ENCODE data around the gene INTS6L.

INTS6L gene

GRCh38 chrX:135520553-135521404, at the start of gene INTS6L:
TSS of gene INTS6L (plus strand) at chrX:135520660. CDS start at chrX:135520993, 333 bp downstream.
- peak; percentile 96 for DNase-seq (ENCODE audit: low spot score)

GRCh38 chrX:135476378-135476777, 44.1 kb upstream of the INTS6L start:
- no peak for DNase-seq (ENCODE audit: low spot score)

- DNase-seq (ENCODE audit: low spot score): peak; percentile 73
Observed at GRCh38 chrX:135477576-135477975, 42.9 kb upstream of the INTS6L start.

DNA sequence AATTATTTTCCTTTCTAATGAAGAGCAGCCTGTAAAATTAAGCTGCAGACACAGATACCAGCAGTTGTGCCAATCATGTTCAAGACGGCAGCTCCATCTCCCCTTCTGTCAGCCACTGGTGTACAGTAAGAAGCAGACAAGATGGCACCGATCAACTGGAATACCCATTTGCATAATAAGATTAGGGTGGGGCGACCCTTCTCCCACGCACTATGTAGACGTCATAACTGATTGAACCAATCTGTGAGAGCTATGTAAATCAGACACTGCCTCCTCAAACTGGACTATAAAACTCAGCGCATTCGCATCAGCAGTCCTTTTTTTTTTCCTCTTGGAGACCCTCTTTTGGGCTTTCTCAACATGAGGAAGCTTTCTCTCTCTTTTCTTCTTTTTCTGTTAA, 40.4 kb upstream of the INTS6L start:
- no peak for DNase-seq (ENCODE audit: low spot score)

DNA sequence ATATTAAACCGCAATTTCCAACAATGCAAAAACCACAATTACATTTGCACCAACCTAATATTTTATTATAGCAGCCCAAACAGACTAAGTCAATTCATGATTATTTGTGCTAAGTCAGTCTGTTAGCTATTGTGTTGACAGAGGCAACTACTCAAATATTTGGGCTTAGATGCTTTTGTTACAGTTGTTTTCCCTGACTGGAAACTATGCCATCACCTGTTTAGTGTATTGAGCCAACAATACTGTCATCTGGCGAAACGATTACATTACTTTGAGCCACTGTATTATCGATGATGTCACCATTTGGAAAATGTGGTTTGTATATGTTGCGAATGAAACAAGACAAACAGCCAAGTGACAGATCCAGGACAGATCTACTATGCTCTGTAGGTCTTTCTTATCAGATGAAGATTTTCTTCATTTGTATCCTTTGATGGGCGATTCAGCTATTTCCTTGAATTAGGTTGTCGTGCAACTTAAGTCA, 38.7 kb upstream of the INTS6L start:
- no peak for DNase-seq (ENCODE audit: low spot score)

GRCh38 chrX:135484641-135485289, 35.7 kb upstream of the INTS6L start:
- peak; percentile 40 for DNase-seq (ENCODE audit: low spot score)

DNA sequence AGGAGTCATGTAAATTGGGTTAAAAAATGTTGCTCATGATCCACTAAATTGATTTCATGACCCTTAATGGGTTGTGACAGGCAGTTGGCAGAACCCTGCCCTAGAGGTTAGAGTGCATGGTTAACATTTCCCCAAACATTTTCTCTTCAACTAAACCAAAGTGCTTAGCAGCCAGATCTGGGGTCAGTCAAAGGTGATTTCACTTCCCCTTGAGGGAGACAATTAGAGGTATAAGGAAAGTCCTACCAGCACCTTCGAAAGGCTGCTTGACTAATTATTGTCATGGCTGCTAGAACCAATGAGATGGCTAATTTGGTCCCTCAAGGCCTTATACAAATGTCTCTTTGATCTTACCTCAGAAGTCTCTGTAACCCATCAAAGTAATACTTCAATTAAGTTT, 30.9 kb upstream of the INTS6L start:
- no peak for DNase-seq (ENCODE audit: low spot score)

- no peak for DNase-seq (ENCODE audit: low spot score)
Observed at GRCh38 chrX:135490979-135491514, 29.4 kb upstream of the INTS6L start.

GRCh38 chrX:135494453-135494852, 26.0 kb upstream of the INTS6L start:
- DNase-seq (ENCODE audit: low spot score): no peak

GRCh38 chrX:135497736-135498135, 22.7 kb upstream of the INTS6L start:
- DNase-seq (ENCODE audit: low spot score): no peak

- DNase-seq (ENCODE audit: low spot score): no peak
Observed at GRCh38 chrX:135498236-135498635, 22.2 kb upstream of the INTS6L start.

- DNase-seq (ENCODE audit: low spot score): no peak
Observed at GRCh38 chrX:135505351-135505750, 15.1 kb upstream of the INTS6L start.

GRCh38 chrX:135509885-135510284, 10.6 kb upstream of the INTS6L start:
- no peak for DNase-seq (ENCODE audit: low spot score)

DNA sequence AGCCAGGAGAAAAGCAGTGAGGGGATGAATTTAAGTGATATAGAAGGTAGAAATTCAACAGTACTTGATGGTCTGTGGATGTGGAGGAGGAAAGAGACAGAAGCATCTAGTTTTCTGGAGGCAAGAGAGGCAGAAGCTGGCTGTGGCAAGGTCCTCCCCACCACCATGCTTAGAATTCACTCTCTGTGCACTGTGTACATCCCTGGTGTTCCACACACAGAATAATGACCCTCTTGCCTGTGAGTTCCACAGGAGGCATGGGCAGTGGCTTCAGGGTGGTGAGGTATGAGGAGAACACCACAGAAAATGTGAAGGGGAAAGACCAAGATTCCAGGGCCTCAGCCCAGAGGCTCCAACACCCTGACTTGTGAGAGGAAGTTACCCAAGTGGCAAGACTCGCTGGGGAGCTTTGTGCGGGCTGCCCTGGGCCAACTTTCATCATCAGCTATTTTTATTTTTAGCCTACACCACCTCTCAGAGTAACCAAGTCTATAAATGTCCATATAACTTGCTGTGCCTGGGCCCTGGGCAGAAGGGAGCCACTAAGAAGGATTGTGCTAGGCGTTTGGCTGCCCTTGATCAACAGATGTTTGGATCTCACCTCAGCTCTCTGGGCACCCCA, 7.8 kb upstream of the INTS6L start:
- no peak for DNase-seq (ENCODE audit: low spot score)

DNA sequence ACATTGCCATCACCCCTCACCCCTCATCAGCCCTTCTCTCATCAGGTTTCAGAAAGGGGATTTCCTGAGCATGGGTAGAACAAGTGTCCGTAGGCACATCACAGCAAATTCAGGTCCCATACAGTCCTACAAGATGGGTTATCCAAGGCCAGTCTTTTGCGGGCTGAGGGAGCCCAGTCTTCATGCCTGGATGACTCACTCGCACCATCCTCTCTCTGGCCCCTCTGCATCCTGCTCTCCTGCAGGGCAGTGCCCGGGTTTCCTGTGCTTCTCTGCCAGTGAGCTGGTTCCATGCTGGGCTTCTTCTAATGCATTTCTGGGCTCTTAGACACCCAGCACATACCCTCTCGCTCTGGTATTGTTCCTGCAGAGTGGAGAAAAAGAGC, 7.3 kb upstream of the INTS6L start:
- no peak for DNase-seq (ENCODE audit: low spot score)

- no peak for DNase-seq (ENCODE audit: low spot score)
Observed at GRCh38 chrX:135516376-135516775, 4.1 kb upstream of the INTS6L start.

DNA sequence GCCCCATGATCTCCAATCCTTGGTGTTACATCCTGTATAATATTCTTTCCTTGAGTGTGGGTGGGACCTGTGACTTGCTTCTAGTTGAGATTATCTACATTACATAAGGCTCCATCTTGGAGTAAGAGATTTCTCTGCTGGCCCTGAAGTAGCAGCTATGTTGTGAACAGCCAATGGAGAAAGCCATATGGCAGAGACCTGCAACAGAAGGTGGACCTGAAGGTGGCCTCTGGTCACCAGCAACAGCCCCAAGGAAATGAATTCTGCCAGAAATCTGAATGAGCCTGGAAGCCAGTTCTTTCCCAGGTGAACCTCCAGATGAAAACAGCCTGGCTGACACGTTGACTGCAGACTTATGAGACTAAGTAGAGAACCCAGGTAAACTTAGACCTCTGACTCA, 2.3 kb upstream of the INTS6L start:
- DNase-seq (ENCODE audit: low spot score): no peak

DNA sequence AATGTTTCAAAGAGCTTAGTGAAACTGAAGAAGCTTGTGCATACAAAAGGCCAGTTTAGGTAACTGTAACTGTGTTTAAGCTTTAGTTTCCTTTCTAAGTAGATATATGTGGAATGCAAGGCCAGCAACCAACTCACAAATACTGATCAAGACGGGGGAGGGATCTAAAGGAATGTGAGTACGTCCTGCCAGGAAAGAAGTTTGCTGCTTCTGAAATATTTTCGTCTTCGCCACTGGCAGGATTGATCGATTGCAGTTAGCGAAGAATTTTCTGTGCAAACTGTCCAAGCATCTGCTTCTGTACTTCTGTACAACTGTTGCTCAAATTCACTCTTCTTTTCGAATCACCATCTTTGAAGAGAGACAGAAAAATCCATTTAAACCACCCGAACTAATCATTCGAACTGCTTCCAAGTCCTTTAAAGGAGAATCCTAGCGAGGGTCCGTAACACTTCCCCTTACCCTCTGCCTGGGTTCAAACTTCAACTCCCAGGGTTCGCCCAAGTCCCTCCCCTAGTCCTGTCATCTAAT, 373 bp upstream of the INTS6L start:
- no peak for DNase-seq (ENCODE audit: low spot score)

GRCh38 chrX:135521405-135522131, 1.1 kb downstream of the INTS6L start:
- DNase-seq (ENCODE audit: low spot score): peak; percentile 85

- peak; percentile 26 for DNase-seq (ENCODE audit: low spot score)
Observed at GRCh38 chrX:135522132-135522530, 1.7 kb downstream of the INTS6L start.

DNA sequence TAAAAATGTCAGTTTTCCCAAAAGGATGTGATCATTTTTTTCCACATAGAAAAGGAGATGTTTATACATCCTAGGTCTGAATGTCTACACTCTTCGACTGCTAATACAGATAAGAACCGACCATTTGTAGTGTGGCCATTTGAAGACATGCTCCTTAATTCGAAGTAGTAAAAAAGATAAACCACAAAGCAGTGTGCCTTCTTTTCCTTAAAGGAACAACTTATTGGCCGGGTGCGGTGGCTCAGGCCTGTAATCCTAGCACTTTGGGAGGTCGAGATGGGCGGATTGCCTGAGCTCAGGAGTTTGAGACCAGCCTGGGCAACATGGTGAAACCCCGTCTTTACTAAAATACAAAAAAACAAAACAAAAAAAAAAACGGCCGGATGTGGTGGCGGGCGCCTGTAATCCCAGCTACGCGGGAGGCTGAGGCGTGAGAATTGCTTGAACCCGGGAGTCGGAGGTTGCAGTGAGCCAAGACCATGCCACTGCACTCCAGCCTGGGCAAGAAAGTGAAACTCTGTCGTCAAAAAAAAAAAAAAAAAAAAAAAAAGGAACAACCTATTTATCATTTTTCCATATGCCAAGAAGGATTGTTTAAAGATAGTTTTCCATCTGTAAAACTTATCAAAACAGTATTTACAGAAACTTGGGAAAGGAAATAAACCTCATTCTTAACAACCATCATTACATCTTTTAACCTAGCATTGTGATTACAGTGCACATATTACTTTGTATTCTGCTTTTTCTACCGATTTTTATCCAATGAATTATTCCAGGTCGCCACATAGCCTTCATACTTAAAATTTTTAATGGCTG, 2.6 kb downstream of the INTS6L start:
- DNase-seq (ENCODE audit: low spot score): no peak
